Testis (tissue), 3 donors: ENCODE results near the gene NKX1-2. TPM values are rescaled to one million over a fixed set of nuclear protein-coding genes. Genes with fewer than 3 reads are reported as not detected.

Source experiments
- DNase-seq: peaks from one replicate; pipeline ENCODE4 v3.0.0-alpha.2; 2019
- H3K27ac ChIP-seq, 2 donors: fragments of 200-600 bp; sonication (generic); one replicate each; pipeline ENCODE4 v1.5.1; 2019
- H3K27me3 ChIP-seq: fragments of 200-600 bp; sonication (generic); one replicate; pipeline ENCODE4 v1.5.1; 2019
- H3K36me3 ChIP-seq: fragments of 200-600 bp; sonication (generic); one replicate; pipeline ENCODE4 v1.5.1; 2017; ENCODE audit warnings: low read depth; ENCODE audit errors: missing control alignments
- H3K4me1 ChIP-seq: fragments of 200-600 bp; sonication (generic); one replicate; pipeline ENCODE4 v1.5.1; 2019
- H3K4me3 ChIP-seq, 2 donors: fragments of 200-600 bp; sonication (generic); one replicate each; pipeline ENCODE4 v1.5.1; 2017 to 2019
- H3K9me3 ChIP-seq: fragments of 200-600 bp; sonication (generic); one replicate; pipeline ENCODE4 v1.5.1; 2017
- POLR2A ChIP-seq: fragments of 450-650 bp; IDR thresholded peaks from one replicate; pipeline ENCODE4 v1.6.1; 2017; ENCODE audit warnings: antibody characterized with exemption, mild to moderate bottlenecking, moderate library complexity
- WGBS, 2 donors: methylation state at CpG; one replicate each; pipeline ENCODE4 v1.1.5; 2018; 5-methylcytosine and 5-hydroxymethylcytosine counted together
- intact Hi-C: fragments of 100-400 bp; cut with DNase I; formaldehyde crosslinking; loops from one replicate; pipeline ENCODE4 v1.15.1; 2023; ENCODE audit warnings: low total_unique reads
- polyA plus RNA-seq: library from polyadenylated mRNA; stranded (reverse); fragments of 350-450 nt; fragmentation: Illumina TruSeq; extraction: RNeasy Lipid Tissue Mini Kit (QIAGEN cat#74804); gene quantifications from one replicate; pipeline ENCODE4 v1.2.3, GENCODE V29; 2014; ENCODE audit warnings: low read depth, low replicate concordance; ENCODE audit not compliant: insufficient read depth
- total RNA-seq, 2 donors: library from RNA; depleted of rRNA; stranded (reverse); fragments of >200 nt; gene quantifications; one replicate each; pipeline ENCODE4 v1.2.3, GENCODE V29; 2016
- TF ChIP-seq, protein P1 (sequence below), 3 experiments: fragments of 450-650 bp in 2 of 3; fragments of 200-600 bp in 1 of 3; sonication (generic) in 1 of 3; IDR thresholded peaks; one replicate each; pipeline ENCODE4 v1.5.1; 2016 to 2019; ENCODE audit warnings: antibody characterized with exemption in 3 of 3, mild to moderate bottlenecking in 2 of 3, moderate library complexity in 1 of 3

NKX1-2 gene
- total and polyA plus RNA-seq, 3 donors from 2014 or later = 0.06 to 0.08 TPM; not detected in 1

DNA sequence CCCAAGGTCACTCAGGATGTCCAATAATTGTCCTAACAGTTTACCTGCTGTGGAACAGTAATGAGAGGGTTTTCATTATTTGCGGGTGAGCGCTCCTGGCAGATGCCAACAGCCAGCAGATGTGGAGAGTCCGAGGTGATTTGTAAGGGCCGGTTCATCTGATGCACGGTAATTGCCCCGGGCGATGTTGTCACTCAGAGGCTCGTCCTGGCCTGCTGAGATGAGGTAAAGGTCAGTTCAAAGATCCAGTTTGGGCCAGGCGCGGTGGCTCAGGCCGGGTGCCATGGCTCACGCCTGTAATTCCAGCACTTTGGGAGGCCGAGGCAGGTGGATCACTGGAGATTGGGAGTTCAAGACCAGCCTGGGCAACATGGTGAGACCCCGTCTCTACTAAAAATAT lies 28.7 kb upstream of the NKX1-2 start:
- 87 to 94% methylated on average over 13 to 14 of the region's 14 CpGs for WGBS, 2 donors

DNA sequence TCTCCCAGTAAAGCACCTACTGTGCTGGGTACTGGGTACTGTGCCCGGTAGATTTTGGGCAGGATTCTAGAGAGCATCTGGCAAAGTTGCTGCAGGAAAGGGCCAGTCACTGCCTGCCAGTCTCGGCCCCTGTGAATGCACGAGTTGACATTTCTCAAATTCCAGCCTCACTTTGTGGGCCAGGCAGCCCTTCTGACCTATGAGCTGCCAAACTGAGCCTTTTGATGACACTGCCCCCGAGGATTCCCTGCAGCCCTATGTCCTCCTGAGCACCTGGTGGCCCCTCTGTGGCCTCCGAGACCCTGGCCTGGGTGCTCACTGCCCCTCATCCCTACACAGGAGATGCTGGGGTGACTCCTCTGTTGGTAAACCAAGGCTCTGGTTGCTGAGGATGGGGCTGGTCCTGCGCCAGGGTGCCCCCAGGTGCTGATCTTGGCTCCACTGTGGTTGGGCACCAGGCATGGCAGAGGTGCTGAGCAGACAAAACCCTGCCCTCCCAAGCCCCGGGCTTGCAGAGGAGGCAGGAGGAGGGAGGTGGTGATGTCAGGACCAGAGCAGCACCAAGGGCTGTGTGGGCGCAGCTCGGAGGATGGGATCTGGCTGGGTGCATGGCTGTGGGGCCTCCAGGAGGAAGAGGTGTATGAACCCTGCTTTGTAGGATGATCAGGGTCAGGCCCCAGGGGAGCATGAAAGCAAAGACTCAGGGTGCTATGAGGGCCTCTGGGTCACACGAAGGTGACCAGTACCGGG lies 28.0 kb upstream of the NKX1-2 start:
- Histone ChIP-seq H3K27me3 (no peaks in the 10 kb centered on the region), H3K4me1 (no peaks in the 10 kb centered on the region), H3K9me3 (no peaks in the 10 kb centered on the region), H3K27ac (no peak overlapping the region), H3K36me3 (no peaks in the 10 kb centered on the region), H3K4me3 (no peak overlapping the region)
- WGBS, 2 donors = 83 to 85% methylated on average over 8 to 11 of the region's 11 CpGs
- intact Hi-C loops = no loop called here
- TF ChIP-seq POLR2A = no peak
- TF ChIP-seq, protein P1, sequence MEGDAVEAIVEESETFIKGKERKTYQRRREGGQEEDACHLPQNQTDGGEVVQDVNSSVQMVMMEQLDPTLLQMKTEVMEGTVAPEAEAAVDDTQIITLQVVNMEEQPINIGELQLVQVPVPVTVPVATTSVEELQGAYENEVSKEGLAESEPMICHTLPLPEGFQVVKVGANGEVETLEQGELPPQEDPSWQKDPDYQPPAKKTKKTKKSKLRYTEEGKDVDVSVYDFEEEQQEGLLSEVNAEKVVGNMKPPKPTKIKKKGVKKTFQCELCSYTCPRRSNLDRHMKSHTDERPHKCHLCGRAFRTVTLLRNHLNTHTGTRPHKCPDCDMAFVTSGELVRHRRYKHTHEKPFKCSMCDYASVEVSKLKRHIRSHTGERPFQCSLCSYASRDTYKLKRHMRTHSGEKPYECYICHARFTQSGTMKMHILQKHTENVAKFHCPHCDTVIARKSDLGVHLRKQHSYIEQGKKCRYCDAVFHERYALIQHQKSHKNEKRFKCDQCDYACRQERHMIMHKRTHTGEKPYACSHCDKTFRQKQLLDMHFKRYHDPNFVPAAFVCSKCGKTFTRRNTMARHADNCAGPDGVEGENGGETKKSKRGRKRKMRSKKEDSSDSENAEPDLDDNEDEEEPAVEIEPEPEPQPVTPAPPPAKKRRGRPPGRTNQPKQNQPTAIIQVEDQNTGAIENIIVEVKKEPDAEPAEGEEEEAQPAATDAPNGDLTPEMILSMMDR (IDR thresholded peaks at IDR 0.05) = no peak
- no peak for DNase-seq

More for the DNA sequence above, 28.7 kb upstream of the NKX1-2 start:
- Histone ChIP-seq H3K27me3 (no peaks in the 10 kb centered on the region), H3K9me3 (no peaks in the 10 kb centered on the region), H3K27ac (no peak overlapping the region), H3K4me1 (no peaks in the 10 kb centered on the region), H3K36me3 (no peaks in the 10 kb centered on the region), H3K4me3 (no peak overlapping the region)
- no peak for DNase-seq
- intact Hi-C loops = no loop called here
- TF ChIP-seq, protein P1 (IDR thresholded peaks at IDR 0.05) = no peak
- TF ChIP-seq POLR2A = no peak

DNA sequence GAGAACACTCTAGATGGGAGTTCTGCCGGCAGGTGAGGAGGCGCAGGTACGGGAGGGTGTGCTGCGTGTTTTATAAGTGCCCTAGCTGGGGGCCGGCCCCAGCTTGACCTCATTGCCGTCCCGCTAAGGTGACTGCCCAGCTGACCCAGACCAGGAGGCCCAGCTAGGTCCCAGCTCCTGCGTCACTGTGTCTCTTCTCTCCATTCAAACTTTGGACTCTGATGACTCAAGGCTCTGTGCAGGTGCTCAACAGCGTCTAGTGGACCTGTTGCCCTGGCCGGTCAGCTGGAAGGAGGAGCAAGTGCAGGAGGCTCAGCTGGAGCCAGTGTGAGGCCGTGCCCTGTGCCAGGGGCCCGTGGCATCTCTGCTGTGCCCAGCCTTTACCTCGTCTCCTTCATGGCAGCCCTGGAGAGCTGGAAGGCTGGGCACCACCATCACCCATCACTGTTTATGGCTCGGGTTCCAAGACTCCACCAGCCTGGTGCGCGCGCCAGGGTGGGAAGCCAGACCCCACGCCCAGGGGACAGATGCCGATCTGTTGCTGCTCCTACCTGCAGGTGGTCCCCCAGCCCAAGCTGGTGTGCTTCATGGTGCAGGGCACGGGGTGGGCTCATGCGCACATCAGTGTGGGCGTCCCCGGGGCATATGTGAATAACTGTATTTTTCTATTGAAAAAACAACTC lies 26.3 kb upstream of the NKX1-2 start:
- H3K4me3 ChIP-seq = no peak overlapping the region
- WGBS, 2 donors = 93 to 96% methylated on average over 22 to 23 of the region's 23 CpGs
- H3K27ac ChIP-seq = no peak overlapping the region
- TF ChIP-seq POLR2A = no peak
- TF ChIP-seq, protein P1 (IDR thresholded peaks at IDR 0.05) = no peak
- H3K27me3 ChIP-seq = no peaks in the 10 kb centered on the region
- DNase-seq = no peak
- intact Hi-C loops = no loop called here
- H3K4me1 ChIP-seq = no peaks in the 10 kb centered on the region
- no peaks in the 10 kb centered on the region for H3K9me3 ChIP-seq
- H3K36me3 ChIP-seq = no peaks in the 10 kb centered on the region

DNA sequence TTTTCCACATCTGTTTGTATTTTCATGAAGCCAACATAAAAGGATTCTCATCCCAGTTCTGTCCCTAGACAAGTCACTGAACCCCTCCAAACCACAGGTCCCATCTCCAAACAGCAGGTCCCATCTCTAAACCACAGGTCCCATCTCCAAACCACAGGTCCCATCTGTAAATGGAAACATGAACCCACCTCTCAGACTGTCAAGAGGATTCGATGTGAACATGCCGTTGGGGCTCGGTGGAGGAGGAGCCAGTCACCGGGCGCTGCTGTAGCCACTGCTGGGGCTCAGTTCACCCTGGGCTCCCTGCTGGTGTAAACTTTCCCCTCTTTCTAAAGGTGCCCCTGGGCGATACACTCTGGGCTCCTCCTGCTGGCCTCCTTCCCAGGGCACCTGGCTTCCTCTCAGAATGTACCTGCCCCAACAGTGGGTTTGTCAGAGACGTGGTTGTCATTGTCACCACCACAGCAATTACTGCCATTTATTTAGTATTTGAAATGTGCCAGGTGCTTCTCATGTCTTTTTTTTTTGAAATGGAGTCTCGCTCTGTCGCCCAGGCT lies 24.8 kb upstream of the NKX1-2 start:
- H3K36me3 ChIP-seq = no peaks in the 10 kb centered on the region
- H3K27ac ChIP-seq = no peak overlapping the region
- WGBS, 2 donors = 80 to 85% methylated on average over 9 of the region's 9 CpGs
- no peaks in the 10 kb centered on the region for H3K27me3 ChIP-seq
- no peak for DNase-seq
- no peaks in the 10 kb centered on the region for H3K9me3 ChIP-seq
- no peak overlapping the region for H3K4me3 ChIP-seq
- intact Hi-C loops = no loop called here
- no peak for TF ChIP-seq POLR2A
- TF ChIP-seq, protein P1 (IDR thresholded peaks at IDR 0.05) = no peak
- no peaks in the 10 kb centered on the region for H3K4me1 ChIP-seq
